HepG2 (cell line): Measurements from ENCODE around the gene WDR48. TPM values are rescaled to one million over a fixed set of nuclear protein-coding genes. Genes with fewer than 3 reads are reported as not detected.
A peak's percentile ranks its signal among the peaks of the same experiment; 100 is the strongest.

Source experiments
- CENPX ChIP-seq: sonication (generic); formaldehyde crosslinking; IDR thresholded peaks from 2 replicates; pipeline ENCODE4 v1.9.0; 2021; ENCODE audit warnings: mild to moderate bottlenecking, missing genetic modification reagents, moderate library complexity
- GFI1 ChIP-seq: sonication (generic); formaldehyde crosslinking; IDR thresholded peaks from 2 replicates; pipeline ENCODE4 v1.5.0; 2020; ENCODE audit warnings: missing genetic modification reagents, mild to moderate bottlenecking, borderline replicate concordance
- HINFP ChIP-seq: sonication (generic); formaldehyde crosslinking; IDR thresholded peaks from 2 replicates; pipeline ENCODE4 v1.4.0; 2020; ENCODE audit warnings: low read depth, mild to moderate bottlenecking, missing genetic modification reagents
- JARID2 ChIP-seq: sonication (generic); formaldehyde crosslinking; IDR thresholded peaks from 2 replicates; pipeline ENCODE4 v1.8.1; 2023; ENCODE audit warnings: missing genetic modification reagents, inconsistent platforms; ENCODE audit not compliant: insufficient replicate concordance
- MED1 ChIP-seq: sonication (generic); formaldehyde crosslinking; IDR thresholded peaks from 2 replicates; pipeline ENCODE4 v1.4.0; 2020; ENCODE audit warnings: missing genetic modification reagents
- MXD4 ChIP-seq: IDR thresholded peaks from 2 replicates; pipeline ENCODE4 v1.6.1; 2016; ENCODE audit warnings: mild to moderate bottlenecking, missing biosample characterization, missing genetic modification reagents
- MXI1 ChIP-seq: IDR thresholded peaks from 3 replicates; pipeline ENCODE4 v1.6.1; 2012; ENCODE audit warnings: low read depth, low read length, inconsistent platforms, borderline replicate concordance
- NR2F1 ChIP-seq, 2 experiments: fragments of 450-650 bp in 1 of 2; formaldehyde crosslinking in 1 of 2; IDR thresholded peaks; 2 replicates each; pipeline versions ENCODE4 v1.5.0 to v1.6.1; 2016 to 2020; ENCODE audit warnings: mild to moderate bottlenecking in 1 of 2, missing compliant biosample characterization in 1 of 2, missing genetic modification reagents in 1 of 2, moderate library complexity in 1 of 2
- SIX1 ChIP-seq: sonication (generic); formaldehyde crosslinking; IDR thresholded peaks from 2 replicates; pipeline ENCODE4 v1.4.0; 2020; ENCODE audit warnings: missing genetic modification reagents, borderline replicate concordance
- TCF12 ChIP-seq, 2 experiments: fragments of 450-650 bp in 1 of 2; sonication (generic) in 1 of 2; formaldehyde crosslinking in 1 of 2; IDR thresholded peaks; 2 replicates each; pipeline versions ENCODE4 v1.6.1 to v1.8.0; 2017 to 2022; ENCODE audit warnings: antibody characterized with exemption in 1 of 2, mild to moderate bottlenecking in 1 of 2, missing genetic modification reagents in 1 of 2, moderate library complexity in 1 of 2
- ZNF234 ChIP-seq: sonication (generic); formaldehyde crosslinking; conservative IDR thresholded peaks from 2 replicates; pipeline ENCODE4 v1.5.1; 2020; ENCODE audit warnings: mild to moderate bottlenecking, missing genetic modification reagents
- ZNF569 ChIP-seq: sonication (generic); formaldehyde crosslinking; IDR thresholded peaks from 2 replicates; pipeline ENCODE4 v1.5.0; 2020; ENCODE audit warnings: mild to moderate bottlenecking, missing genetic modification reagents, moderate library complexity, borderline replicate concordance
- ZNF574 ChIP-seq: sonication (generic); formaldehyde crosslinking; IDR thresholded peaks from 2 replicates; pipeline ENCODE4 v1.4.0; 2020; ENCODE audit warnings: missing genetic modification reagents
- ZNF615 ChIP-seq: sonication (generic); formaldehyde crosslinking; IDR thresholded peaks from 2 replicates; pipeline ENCODE4 v1.5.0; 2020; ENCODE audit warnings: mild to moderate bottlenecking, missing genetic modification reagents, borderline replicate concordance
- ZNF746 ChIP-seq: sonication (generic); formaldehyde crosslinking; IDR thresholded peaks from 2 replicates; pipeline ENCODE4 v1.8.0; 2022; ENCODE audit warnings: mild to moderate bottlenecking, missing genetic modification reagents
- polyA plus RNA-seq, 8 experiments: library from polyadenylated mRNA; depleted of rRNA in 3 of 8; stranded (reverse) in 7 of 8; unstranded in 1 of 8; fragments of >200 nt; fragmentation: Illumina TruSeq in 4 of 8; extraction: Trizol in 4 of 8; gene quantifications; 2 replicates each; pipeline versions ENCODE4 v1.2.1 to v1.2.3, GENCODE V29; 2011 to 2016; ENCODE audit warnings: low read depth in 4 of 8, missing spikeins in 1 of 8, mixed read lengths in 1 of 8; ENCODE audit not compliant: insufficient read depth in 1 of 8
- total RNA-seq, 5 experiments: library from RNA; depleted of rRNA; stranded (reverse); fragments of >200 nt; fragmentation: Illumina TruSeq; extraction: Trizol; gene quantifications; 2 replicates each; pipeline ENCODE4 v1.2.3, GENCODE V29; 2016; ENCODE audit warnings: low read depth in 1 of 5
- TF ChIP-seq, protein P1 (sequence below): sonication (generic); formaldehyde crosslinking; IDR thresholded peaks from 2 replicates; pipeline ENCODE4 v1.9.0; 2021; ENCODE audit warnings: missing genetic modification reagents, borderline replicate concordance
- TF ChIP-seq, protein P2 (sequence below): sonication (generic); formaldehyde crosslinking; IDR thresholded peaks from 2 replicates; pipeline ENCODE4 v1.8.0; 2022; ENCODE audit warnings: low read depth, missing genetic modification reagents
- TF ChIP-seq, protein P3 (sequence below): sonication (generic); IDR thresholded peaks from 2 replicates; pipeline ENCODE4 v1.6.1; 2016; ENCODE audit warnings: low read depth, borderline replicate concordance

WDR48 gene
- total and polyA plus RNA-seq, 2 of the 13 experiments (the other 11 are each of a cell fraction or from before 2014, with no cell fraction given) = 29.2 to 31.2 TPM

DNA sequence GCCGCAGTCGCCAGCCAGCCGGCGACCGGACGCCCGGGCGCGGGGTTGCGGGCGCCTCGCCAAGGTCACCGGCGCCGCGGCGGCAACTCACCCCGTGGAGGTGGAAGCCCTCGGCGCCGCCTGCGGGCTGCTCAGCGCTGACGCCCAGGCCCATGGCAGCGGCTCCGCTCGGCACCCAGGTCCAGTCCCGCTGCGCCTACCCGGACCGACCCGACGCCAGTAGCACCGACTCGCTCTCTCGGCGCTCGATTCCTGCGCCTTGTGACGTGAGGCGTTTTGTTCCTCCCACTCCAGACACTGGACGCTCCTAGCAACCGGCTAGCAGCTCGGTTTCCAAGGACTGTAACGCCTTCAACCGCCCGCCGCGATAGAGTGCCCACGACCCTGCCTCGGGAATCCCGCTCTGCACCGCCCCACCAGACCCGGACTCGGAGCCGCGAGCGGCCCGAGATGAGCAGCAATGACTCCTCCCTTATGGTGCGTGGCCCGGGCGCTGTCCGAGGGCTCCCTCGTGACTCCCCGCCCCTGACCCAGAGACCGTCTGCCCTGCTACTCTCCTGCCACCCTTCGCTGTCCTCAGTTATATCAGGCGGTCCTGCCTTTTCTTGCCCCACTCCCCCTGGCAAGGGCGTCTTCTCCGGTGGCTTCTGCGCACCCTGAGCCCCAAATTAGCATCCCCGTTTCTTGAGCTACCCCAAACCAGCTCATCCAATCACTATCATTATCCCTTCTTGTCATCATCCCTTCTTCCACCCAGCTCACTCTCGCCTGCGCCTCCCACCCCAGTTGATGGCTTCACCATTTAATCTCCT lies 55.8 kb downstream of the WDR48 start, which contains the start of the genes GORASP1 and TTC21A (continued):
- no peak for TF ChIP-seq ZNF569 (CRISPR knock-in tag)
- no peak for TF ChIP-seq JARID2 (CRISPR knock-in tag)
- TF ChIP-seq HINFP (CRISPR knock-in tag) = peak; percentile 58; the same call in 1 of the 2 replicates
- TF ChIP-seq, protein P1, sequence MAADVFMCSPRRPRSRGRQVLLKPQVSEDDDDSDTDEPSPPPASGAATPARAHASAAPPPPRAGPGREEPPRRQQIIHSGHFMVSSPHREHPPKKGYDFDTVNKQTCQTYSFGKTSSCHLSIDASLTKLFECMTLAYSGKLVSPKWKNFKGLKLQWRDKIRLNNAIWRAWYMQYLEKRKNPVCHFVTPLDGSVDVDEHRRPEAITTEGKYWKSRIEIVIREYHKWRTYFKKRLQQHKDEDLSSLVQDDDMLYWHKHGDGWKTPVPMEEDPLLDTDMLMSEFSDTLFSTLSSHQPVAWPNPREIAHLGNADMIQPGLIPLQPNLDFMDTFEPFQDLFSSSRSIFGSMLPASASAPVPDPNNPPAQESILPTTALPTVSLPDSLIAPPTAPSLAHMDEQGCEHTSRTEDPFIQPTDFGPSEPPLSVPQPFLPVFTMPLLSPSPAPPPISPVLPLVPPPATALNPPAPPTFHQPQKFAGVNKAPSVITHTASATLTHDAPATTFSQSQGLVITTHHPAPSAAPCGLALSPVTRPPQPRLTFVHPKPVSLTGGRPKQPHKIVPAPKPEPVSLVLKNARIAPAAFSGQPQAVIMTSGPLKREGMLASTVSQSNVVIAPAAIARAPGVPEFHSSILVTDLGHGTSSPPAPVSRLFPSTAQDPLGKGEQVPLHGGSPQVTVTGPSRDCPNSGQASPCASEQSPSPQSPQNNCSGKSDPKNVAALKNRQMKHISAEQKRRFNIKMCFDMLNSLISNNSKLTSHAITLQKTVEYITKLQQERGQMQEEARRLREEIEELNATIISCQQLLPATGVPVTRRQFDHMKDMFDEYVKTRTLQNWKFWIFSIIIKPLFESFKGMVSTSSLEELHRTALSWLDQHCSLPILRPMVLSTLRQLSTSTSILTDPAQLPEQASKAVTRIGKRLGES (CRISPR knock-in tag) = no peak
- TF ChIP-seq GFI1 (CRISPR knock-in tag) = no peak; the same call in 1 of the 2 replicates
- TF ChIP-seq, protein P2, sequence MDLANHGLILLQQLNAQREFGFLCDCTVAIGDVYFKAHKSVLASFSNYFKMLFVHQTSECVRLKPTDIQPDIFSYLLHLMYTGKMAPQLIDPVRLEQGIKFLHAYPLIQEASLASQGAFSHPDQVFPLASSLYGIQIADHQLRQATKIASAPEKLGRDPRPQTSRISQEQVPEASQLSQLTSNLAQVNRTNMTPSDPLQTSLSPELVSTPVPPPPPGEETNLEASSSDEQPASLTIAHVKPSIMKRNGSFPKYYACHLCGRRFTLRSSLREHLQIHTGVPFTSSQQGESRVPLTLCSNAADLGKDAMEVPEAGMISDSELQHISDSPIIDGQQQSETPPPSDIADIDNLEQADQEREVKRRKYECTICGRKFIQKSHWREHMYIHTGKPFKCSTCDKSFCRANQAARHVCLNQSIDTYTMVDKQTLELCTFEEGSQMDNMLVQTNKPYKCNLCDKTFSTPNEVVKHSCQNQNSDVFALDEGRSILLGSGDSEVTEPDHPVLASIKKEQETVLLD = peak; percentile 76; the same call in 1 of the 2 replicates
- no peak for TF ChIP-seq CENPX
- peak; percentile 77 for TF ChIP-seq ZNF574 (CRISPR knock-in tag)
- TF ChIP-seq ZNF234 = no peak
- TF ChIP-seq MED1 (CRISPR knock-in tag) = no peak
- no peak for TF ChIP-seq ZNF746 (CRISPR knock-in tag)
- TF ChIP-seq SIX1 (CRISPR knock-in tag) = no peak
- peak in 1 of 2 experiments; percentile 36; a peak in 1 of 4 replicates for TF ChIP-seq NR2F1 (CRISPR knock-in tag; IDR thresholded peaks at IDR 0.05)
- TF ChIP-seq TCF12 (IDR thresholded peaks at IDR 0.05) = no peak
- TF ChIP-seq TCF12 (CRISPR knock-in tag; IDR thresholded peaks at IDR 0.05) = no peak
- TF ChIP-seq, protein P3, sequence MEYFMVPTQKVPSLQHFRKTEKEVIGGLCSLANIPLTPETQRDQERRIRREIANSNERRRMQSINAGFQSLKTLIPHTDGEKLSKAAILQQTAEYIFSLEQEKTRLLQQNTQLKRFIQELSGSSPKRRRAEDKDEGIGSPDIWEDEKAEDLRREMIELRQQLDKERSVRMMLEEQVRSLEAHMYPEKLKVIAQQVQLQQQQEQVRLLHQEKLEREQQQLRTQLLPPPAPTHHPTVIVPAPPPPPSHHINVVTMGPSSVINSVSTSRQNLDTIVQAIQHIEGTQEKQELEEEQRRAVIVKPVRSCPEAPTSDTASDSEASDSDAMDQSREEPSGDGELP = no peak
- TF ChIP-seq ZNF615 (CRISPR knock-in tag) = no peak
- TF ChIP-seq MXD4 = no peak
- peak; percentile 49; the same call in 1 of the 3 replicates for TF ChIP-seq MXI1
